D721Med (cell line): ENCODE data around the gene PAM16.

Experiments used
- DNase-seq: peaks from one replicate; pipeline ENCODE4 v3.0.0; 2011; ENCODE audit warnings: low spot score; ENCODE audit not compliant: insufficient read length
- FAIRE-seq: peaks from 2 replicates; lab custom pipeline; 2011; peaks lifted over from hg19 to GRCh38; lab: Jason Lieb, UNC
- TF ChIP-seq, protein P1 (sequence below): IDR thresholded peaks from 2 replicates; pipeline ENCODE4 v1.5.1; 2012; ENCODE audit warnings: mild to moderate bottlenecking, control low read depth; ENCODE audit not compliant: insufficient read depth; ENCODE audit errors: missing control alignments

The PAM16 gene

DNA sequence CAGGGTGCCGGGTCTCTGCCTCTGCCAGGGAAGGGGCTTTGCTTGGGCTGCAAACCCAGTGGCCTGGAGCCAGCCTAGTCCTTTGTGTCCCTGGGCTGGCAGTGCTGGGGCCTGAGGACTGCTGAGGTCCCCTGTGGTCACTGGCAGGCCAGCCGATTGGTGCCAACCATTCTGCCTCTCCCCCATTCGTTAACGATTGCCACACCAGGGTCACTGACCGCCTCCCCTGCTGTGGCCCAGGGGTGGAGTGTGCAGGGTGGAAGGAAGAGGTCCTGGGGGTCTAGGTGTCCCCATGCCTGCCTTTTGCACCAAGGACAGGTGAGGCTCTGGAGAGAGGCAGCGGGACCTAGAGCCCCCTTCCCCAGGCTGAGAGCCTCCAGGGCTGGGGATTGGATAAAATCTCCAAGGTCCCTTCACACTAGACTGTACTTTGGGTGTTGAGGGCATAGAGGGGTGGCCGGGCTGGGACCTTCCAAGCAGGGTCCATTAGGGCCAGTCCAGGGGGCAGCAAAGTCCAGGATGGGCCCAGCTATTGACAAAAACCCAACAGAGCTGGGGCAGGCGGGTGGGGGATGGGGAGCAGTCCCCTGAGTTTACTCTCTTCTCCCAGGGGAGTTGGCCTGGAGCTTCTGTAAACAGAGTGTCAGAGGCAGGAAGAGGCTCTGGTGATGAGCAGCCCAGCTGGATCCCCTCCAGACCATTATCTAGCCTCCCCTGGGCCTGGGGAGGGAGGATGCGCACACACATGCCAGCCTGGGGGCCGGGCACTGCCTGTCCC, 21.6 kb upstream of the PAM16 start:
- TF ChIP-seq, protein P1, sequence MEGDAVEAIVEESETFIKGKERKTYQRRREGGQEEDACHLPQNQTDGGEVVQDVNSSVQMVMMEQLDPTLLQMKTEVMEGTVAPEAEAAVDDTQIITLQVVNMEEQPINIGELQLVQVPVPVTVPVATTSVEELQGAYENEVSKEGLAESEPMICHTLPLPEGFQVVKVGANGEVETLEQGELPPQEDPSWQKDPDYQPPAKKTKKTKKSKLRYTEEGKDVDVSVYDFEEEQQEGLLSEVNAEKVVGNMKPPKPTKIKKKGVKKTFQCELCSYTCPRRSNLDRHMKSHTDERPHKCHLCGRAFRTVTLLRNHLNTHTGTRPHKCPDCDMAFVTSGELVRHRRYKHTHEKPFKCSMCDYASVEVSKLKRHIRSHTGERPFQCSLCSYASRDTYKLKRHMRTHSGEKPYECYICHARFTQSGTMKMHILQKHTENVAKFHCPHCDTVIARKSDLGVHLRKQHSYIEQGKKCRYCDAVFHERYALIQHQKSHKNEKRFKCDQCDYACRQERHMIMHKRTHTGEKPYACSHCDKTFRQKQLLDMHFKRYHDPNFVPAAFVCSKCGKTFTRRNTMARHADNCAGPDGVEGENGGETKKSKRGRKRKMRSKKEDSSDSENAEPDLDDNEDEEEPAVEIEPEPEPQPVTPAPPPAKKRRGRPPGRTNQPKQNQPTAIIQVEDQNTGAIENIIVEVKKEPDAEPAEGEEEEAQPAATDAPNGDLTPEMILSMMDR, result no peak
- no peak for FAIRE-seq
- no peak for DNase-seq

DNA sequence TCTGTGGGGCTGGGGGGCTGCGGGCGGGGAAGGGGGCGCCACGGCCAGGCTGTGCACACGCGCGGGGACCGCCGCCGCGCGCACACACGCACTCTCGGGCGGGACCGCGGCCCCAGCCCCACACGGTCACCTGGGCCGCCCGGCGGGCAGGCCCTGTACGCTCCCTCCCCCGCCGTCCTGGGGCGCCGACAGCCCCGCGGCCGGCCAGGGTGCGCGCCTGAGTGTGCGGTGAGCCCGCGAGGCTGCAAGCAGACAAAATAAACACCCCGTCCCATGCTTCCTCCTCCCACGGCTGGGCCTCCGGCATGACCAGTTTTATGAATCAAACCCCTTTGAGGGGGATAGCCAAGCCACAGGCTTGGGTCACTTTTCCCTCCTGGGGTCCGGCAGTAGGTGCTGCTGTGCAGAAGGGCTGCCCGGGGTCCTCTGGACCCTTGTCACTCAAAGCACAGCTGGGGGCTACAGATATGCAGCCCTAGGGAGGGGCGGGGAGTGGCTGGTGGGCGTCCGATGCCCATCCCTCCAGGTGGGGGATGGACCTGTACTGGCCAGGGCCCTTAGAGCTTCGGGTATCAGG, 21.0 kb upstream of the PAM16 start:
- TF ChIP-seq, protein P1, result no peak
- no peak for DNase-seq
- FAIRE-seq, result no peak

DNA sequence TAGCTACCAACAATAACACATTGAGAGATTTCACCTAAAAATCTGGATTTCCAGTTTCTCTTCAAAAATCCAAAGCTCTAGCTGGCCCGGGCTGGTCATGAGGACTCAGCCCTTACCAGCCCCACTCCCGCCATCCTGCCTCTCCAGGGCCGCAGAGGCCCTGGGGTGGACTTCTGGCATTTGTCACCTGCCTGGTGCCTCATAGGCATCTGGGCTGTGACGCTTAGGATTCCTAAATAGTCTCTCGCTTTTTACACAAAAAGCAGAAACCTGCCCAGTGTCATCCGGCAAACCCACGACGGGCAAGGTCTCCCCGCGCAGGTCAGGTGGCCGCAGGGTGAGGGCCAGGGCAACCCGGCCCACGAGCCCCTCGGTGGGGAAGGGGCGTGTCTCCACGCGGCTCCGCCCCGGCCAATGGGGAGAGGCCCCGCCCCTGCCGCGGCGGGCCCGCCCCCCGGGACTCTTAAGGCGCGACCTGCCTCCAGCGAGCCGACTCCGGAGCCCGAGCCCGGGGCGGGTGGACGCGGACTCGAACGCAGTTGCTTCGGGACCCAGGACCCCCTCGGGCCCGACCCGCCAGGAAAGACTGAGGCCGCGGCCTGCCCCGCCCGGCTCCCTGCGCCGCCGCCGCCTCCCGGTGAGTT, 20.4 kb upstream of the PAM16 start, which contains the start of gene VASN:
Gene VASN (plus strand): TSS at position 492 of the 644 bp plus-strand sequence. CDS start 9,030 bp downstream, outside the sequence.
- peak; percentile 98 for DNase-seq
- no peak for FAIRE-seq
- TF ChIP-seq, protein P1, result no peak

DNA sequence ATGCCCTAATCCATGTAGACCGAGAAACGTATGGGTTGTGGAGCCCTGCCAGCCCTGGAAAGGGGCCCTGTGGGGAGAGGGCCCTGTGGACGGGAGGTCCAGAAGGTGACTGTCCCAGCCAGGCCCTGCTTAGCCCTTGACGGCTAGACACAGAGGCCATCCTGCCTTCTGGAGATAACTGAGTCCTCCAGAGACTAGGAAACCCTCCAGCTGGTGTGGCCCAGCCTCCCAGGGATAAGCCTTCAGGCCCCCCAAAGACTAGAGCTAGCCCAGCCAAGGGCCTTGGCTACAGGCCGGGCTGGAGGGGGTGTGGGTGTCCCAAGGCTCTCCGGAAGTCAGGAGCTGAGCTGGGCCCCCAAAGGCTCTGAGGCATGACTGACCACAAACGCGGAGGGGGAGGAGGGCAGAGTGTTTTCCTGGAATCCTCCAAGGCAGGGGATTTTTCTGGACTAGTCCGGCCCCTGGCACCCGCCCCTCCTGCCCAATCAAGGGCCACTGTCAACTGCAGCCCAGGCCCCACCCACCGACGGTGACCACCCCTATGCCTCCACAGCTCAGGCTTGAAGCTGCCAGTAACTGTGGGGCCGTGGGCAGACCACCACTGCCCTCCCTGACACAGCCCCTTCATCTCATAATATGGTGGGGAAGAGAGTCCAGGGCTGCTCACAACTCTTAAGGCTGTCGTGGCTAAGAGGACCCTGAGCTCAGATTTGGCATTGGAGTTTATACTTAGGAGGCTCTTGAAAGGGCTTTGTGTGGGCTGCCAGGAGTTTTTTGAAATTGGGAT, 19.6 kb upstream of the PAM16 start:
- FAIRE-seq (no peak), DNase-seq (no peak)
- TF ChIP-seq, protein P1, result no peak

DNA sequence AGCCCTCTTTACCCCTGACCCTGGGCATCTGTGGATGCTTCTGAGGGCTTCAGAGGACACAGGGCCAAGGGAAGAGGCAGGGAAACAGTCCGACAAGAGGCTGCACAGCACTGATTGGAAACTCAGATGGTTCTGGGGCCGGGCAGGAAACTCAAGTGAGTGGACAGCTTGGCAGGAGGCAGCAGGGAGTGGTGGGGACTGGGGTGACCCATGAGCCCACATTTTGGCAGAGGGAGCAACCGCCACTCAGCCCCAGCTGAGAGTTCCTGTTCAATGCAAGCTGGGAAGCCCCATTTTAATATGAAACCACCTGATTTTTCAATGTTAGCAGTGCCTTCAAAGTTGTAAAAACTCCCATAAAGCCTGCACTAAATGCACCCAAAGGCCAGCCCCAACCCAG, 19.0 kb upstream of the PAM16 start:
- TF ChIP-seq, protein P1, result no peak
- DNase-seq (no peak), FAIRE-seq (no peak)

DNA sequence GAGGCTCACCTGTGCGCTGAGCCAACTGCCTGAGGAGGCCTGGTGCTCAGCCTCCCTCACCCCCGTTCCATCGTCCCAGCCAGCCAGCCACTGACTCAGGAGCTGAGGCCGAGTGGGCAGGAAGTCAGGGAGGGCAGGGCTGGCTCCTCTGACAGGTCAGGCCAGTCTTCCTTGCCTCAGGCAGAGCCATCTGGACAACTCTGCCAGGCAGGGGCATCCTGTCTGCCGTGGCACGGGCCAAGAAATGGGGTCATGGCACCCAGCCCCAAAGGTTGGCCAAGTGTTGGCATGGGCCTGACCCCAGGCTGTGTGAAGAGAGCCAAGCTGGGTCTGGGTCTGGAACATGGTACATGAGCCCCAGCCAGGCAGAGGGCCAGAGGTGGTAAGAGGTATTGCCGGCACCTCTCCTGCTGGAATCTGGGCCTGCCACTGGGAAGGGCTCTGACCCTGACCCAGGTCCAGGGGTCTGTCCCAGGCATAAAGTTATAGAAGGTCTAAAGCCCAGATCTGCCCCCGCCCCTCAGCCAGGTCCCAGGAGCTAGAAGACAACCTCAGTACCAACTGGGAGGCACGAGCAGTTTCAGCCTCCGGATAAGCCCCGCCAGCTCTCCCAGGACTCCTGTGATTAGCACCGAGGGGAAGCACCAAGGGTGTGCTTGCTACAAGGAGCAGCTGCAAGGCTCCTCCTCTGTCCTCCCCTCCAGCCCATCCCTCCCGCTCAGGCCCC, 18.0 kb upstream of the PAM16 start:
- DNase-seq (no peak), FAIRE-seq (no peak)
- TF ChIP-seq, protein P1, result no peak
